Endothelial cell of umbilical vein (primary cell): ENCODE measurements around the gene NOS2.

Source experiments
- EZH2 ChIP-seq: IDR thresholded peaks from 2 replicates; pipeline ENCODE4 v1.6.1; 2012; ENCODE audit warnings: borderline replicate concordance, low read depth, mild to moderate bottlenecking, moderate library complexity, low read length, inconsistent platforms; ENCODE audit not compliant: severe bottlenecking
- GATA2 ChIP-seq: IDR thresholded peaks from 2 replicates; pipeline ENCODE4 v1.7.0; 2011; ENCODE audit warnings: low read depth, mild to moderate bottlenecking, moderate library complexity, mixed read lengths, low read length; ENCODE audit not compliant: insufficient read length, insufficient read depth
- JUN ChIP-seq: IDR thresholded peaks from 2 replicates; pipeline ENCODE4 v1.6.1; 2011; ENCODE audit warnings: borderline replicate concordance, low read depth; ENCODE audit not compliant: insufficient read length, insufficient read depth
- MYC ChIP-seq: IDR thresholded peaks from one replicate; pipeline ENCODE4 v1.6.1; 2011; ENCODE audit warnings: mild to moderate bottlenecking, low read depth, low read length
- POLR2A ChIP-seq: IDR thresholded peaks from 2 replicates; pipeline ENCODE4 v1.6.1; 2012; ENCODE audit warnings: low read depth, mild to moderate bottlenecking, control low read depth, low read length
- POLR2AphosphoS5 ChIP-seq: IDR thresholded peaks from 2 replicates; pipeline ENCODE4 v1.6.1; 2012; ENCODE audit warnings: low read depth, mild to moderate bottlenecking, control low read depth, low read length, moderate library complexity; ENCODE audit not compliant: insufficient read depth
- TF ChIP-seq, protein P1 (sequence below), 2 donors: IDR thresholded peaks; 1 replicate in 1 of 2; 2 replicates in 1 of 2; pipeline ENCODE4 v1.5.1; 2011; ENCODE audit warnings: low read length in 2 of 2, mild to moderate bottlenecking in 2 of 2, moderate library complexity in 2 of 2, control low read depth in 1 of 2, inconsistent platforms in 1 of 2, low read depth in 1 of 2; ENCODE audit not compliant: insufficient read depth in 1 of 2; ENCODE audit errors: extremely low read depth in 1 of 2
- TF ChIP-seq, protein P2 (sequence below): IDR thresholded peaks from 2 replicates; pipeline ENCODE4 v1.6.1; 2011; ENCODE audit not compliant: insufficient read depth, insufficient read length

DNA sequence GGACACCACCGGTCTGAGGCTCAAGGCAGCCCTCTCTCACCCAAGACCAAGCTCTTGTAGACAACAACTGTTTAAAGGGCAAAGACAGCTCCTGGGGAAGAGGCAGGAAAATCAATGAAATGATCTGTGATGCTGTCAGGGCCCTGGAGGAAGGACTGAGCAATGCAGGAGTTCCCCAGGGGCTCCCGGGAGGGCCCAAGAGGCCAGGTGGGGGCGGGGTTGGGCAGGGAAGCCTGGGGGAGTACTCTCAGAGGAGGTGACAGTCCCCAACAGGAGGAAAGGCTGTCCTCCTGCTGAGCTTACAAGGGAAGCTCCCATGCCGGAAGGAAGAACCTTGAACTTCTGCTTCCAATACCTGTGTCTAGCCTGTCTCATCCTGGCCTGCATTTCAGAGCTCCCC is 8.3 kb upstream of the NOS2 start:
- TF ChIP-seq JUN (no peak), EZH2 (no peak), POLR2A (no peak), POLR2AphosphoS5 (no peak), MYC (no peak), GATA2 (no peak)
- TF ChIP-seq, protein P1, sequence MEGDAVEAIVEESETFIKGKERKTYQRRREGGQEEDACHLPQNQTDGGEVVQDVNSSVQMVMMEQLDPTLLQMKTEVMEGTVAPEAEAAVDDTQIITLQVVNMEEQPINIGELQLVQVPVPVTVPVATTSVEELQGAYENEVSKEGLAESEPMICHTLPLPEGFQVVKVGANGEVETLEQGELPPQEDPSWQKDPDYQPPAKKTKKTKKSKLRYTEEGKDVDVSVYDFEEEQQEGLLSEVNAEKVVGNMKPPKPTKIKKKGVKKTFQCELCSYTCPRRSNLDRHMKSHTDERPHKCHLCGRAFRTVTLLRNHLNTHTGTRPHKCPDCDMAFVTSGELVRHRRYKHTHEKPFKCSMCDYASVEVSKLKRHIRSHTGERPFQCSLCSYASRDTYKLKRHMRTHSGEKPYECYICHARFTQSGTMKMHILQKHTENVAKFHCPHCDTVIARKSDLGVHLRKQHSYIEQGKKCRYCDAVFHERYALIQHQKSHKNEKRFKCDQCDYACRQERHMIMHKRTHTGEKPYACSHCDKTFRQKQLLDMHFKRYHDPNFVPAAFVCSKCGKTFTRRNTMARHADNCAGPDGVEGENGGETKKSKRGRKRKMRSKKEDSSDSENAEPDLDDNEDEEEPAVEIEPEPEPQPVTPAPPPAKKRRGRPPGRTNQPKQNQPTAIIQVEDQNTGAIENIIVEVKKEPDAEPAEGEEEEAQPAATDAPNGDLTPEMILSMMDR (IDR thresholded peaks at IDR 0.05; ENCODE audit: extremely low read depth in 1 of 2, insufficient read depth in 1 of 2, low read depth in 1 of 2, low read length in 2 of 2), result no peak
- TF ChIP-seq, protein P2, sequence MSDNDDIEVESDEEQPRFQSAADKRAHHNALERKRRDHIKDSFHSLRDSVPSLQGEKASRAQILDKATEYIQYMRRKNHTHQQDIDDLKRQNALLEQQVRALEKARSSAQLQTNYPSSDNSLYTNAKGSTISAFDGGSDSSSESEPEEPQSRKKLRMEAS, result no peak
